Activated CD4-positive, alpha-beta T cell treated with anti-CD3 and anti-CD28 coated beads, Interleukin-2, amount 50 U/mL, for 24 hours (primary cell): Measurements from ENCODE around the gene GRPEL1.
A peak's percentile ranks its signal among the peaks of the same experiment; 100 is the strongest.
"Not testable (repeated sequence)": the region's sequence is repeated elsewhere in the genome, so short reads cannot be mapped to it uniquely, and the experiment has no call there.

Experiments
- DNase-seq, 2 donors: peaks; one replicate each; pipeline ENCODE4 v3.0.0-alpha.2; 2020; ENCODE audit warnings: low read depth in 1 of 2, low spot score in 1 of 2

GRPEL1 gene

GRCh38 chr4:7094916-7095315 lies 27.1 kb upstream of the GRPEL1 start:
- no peak for DNase-seq

- no peak for DNase-seq
Measured at GRCh38 chr4:7092026-7092425, 24.2 kb upstream of the GRPEL1 start.

GRCh38 chr4:7089213-7089986 lies 21.5 kb upstream of the GRPEL1 start:
- DNase-seq = no peak

GRCh38 chr4:7087036-7087435 lies 19.2 kb upstream of the GRPEL1 start:
- no peak for DNase-seq

GRCh38 chr4:7086384-7086783 lies 18.5 kb upstream of the GRPEL1 start:
- DNase-seq = no peak

GRCh38 chr4:7084564-7084961 lies 16.7 kb upstream of the GRPEL1 start:
- not testable (repeated sequence) for DNase-seq

GRCh38 chr4:7083597-7084563 lies 16.0 kb upstream of the GRPEL1 start:
- DNase-seq = no peak

GRCh38 chr4:7079909-7080308 lies 12.0 kb upstream of the GRPEL1 start:
- DNase-seq = not testable (repeated sequence)

GRCh38 chr4:7079483-7079882 lies 11.6 kb upstream of the GRPEL1 start:
- not testable (repeated sequence) for DNase-seq

- no peak for DNase-seq
Measured at GRCh38 chr4:7078025-7078424, 10.2 kb upstream of the GRPEL1 start.

GRCh38 chr4:7077371-7077770 lies 9.5 kb upstream of the GRPEL1 start:
- no peak for DNase-seq

GRCh38 chr4:7076696-7077082 lies 8.8 kb upstream of the GRPEL1 start:
- no peak for DNase-seq

GRCh38 chr4:7075962-7076695 lies 8.3 kb upstream of the GRPEL1 start:
- no peak for DNase-seq

GRCh38 chr4:7074426-7074825 lies 6.6 kb upstream of the GRPEL1 start:
- no peak for DNase-seq

GRCh38 chr4:7073526-7074390 lies 5.9 kb upstream of the GRPEL1 start:
- no peak for DNase-seq

- DNase-seq = no peak
Measured at GRCh38 chr4:7073059-7073458, 5.2 kb upstream of the GRPEL1 start.

GRCh38 chr4:7070729-7071511 lies 3.1 kb upstream of the GRPEL1 start:
- DNase-seq = peak; percentile 77

GRCh38 chr4:7068883-7069282 lies 1.0 kb upstream of the GRPEL1 start:
- DNase-seq = no peak

- DNase-seq = peak in 1 of 2 donors; percentile 100
Measured at GRCh38 chr4:7068279-7068842, 497 bp upstream of the GRPEL1 start.

- DNase-seq = no peak
Measured at GRCh38 chr4:7067126-7067451, 775 bp downstream of the GRPEL1 start.
